HepG2 (cell line): Measurements from ENCODE around the gene ZNF607. TPM values are rescaled to one million over a fixed set of nuclear protein-coding genes. Genes with fewer than 3 reads are reported as not detected.
A peak's percentile ranks its signal among the peaks of the same experiment; 100 is the strongest.

Source experiments
- ATRX ChIP-seq: sonication (generic); formaldehyde crosslinking; IDR thresholded peaks from 2 replicates; pipeline ENCODE4 v1.4.0; 2020; ENCODE audit warnings: missing genetic modification reagents, borderline replicate concordance
- BCL6 ChIP-seq: IDR thresholded peaks from 2 replicates; pipeline ENCODE4 v1.6.1; 2016; ENCODE audit warnings: missing genetic modification reagents, missing compliant biosample characterization
- CEBPG ChIP-seq: IDR thresholded peaks from 2 replicates; pipeline ENCODE4 v1.6.1; 2016
- EHMT2 ChIP-seq: fragments of 200-600 bp; sonication (generic); IDR thresholded peaks from 2 replicates; pipeline ENCODE4 v1.7.0; 2017; ENCODE audit warnings: antibody characterized with exemption, low read depth, low read length, borderline replicate concordance
- ETV6 ChIP-seq: sonication (generic); formaldehyde crosslinking; conservative IDR thresholded peaks from 2 replicates; pipeline ENCODE4 v1.4.0; 2020; ENCODE audit warnings: missing genetic modification reagents
- FOXO1 ChIP-seq: sonication (generic); formaldehyde crosslinking; IDR thresholded peaks from 2 replicates; pipeline ENCODE4 v1.4.0; 2020; ENCODE audit warnings: missing genetic modification reagents
- KAT8 ChIP-seq: IDR thresholded peaks from 2 replicates; pipeline ENCODE4 v1.6.1; 2016; ENCODE audit warnings: missing genetic modification reagents, missing compliant biosample characterization
- MAFF ChIP-seq: IDR thresholded peaks from 2 replicates; pipeline ENCODE4 v1.6.1; 2011; ENCODE audit warnings: low read depth, low read length, improper control_type of control experiment
- NCOA1 ChIP-seq: sonication (generic); formaldehyde crosslinking; IDR thresholded peaks from 2 replicates; pipeline ENCODE4 v1.9.0; 2021; ENCODE audit warnings: missing genetic modification reagents
- PRDM4 ChIP-seq: sonication (generic); formaldehyde crosslinking; IDR thresholded peaks from 2 replicates; pipeline ENCODE4 v1.9.0; 2021; ENCODE audit warnings: missing genetic modification reagents, borderline replicate concordance
- REPIN1 ChIP-seq: sonication (generic); formaldehyde crosslinking; IDR thresholded peaks from 2 replicates; pipeline ENCODE4 v1.8.0; 2022; ENCODE audit warnings: missing genetic modification reagents, low read depth, mild to moderate bottlenecking, borderline replicate concordance
- SRY ChIP-seq: sonication (generic); formaldehyde crosslinking; IDR thresholded peaks from 2 replicates; pipeline ENCODE4 v1.8.0; 2022; ENCODE audit warnings: mild to moderate bottlenecking, missing genetic modification reagents
- ZBTB20 ChIP-seq: sonication (generic); formaldehyde crosslinking; IDR thresholded peaks from 2 replicates; pipeline ENCODE4 v1.8.1; 2023; ENCODE audit warnings: missing genetic modification reagents, low read depth, mild to moderate bottlenecking, borderline replicate concordance
- ZC3H4 ChIP-seq: sonication (generic); formaldehyde crosslinking; IDR thresholded peaks from 2 replicates; pipeline ENCODE4 v1.4.0; 2020; ENCODE audit warnings: missing genetic modification reagents, borderline replicate concordance
- ZKSCAN8 ChIP-seq: IDR thresholded peaks from 2 replicates; pipeline ENCODE4 v1.6.1; 2016; ENCODE audit warnings: borderline replicate concordance, missing genetic modification reagents, missing compliant biosample characterization
- ZMYM4 ChIP-seq: sonication (generic); formaldehyde crosslinking; IDR thresholded peaks from 2 replicates; pipeline ENCODE4 v1.8.1; 2023; ENCODE audit warnings: mild to moderate bottlenecking, missing genetic modification reagents
- ZNF142 ChIP-seq: sonication (generic); formaldehyde crosslinking; IDR thresholded peaks from 2 replicates; pipeline ENCODE4 v1.4.0; 2020; ENCODE audit warnings: missing genetic modification reagents
- ZNF18 ChIP-seq: sonication (generic); formaldehyde crosslinking; IDR thresholded peaks from 2 replicates; pipeline ENCODE4 v1.8.0; 2022; ENCODE audit warnings: mild to moderate bottlenecking, missing genetic modification reagents; ENCODE audit not compliant: insufficient replicate concordance
- ZNF558 ChIP-seq: sonication (generic); formaldehyde crosslinking; IDR thresholded peaks from 2 replicates; pipeline ENCODE4 v1.9.0; 2022; ENCODE audit warnings: mild to moderate bottlenecking, missing genetic modification reagents, borderline replicate concordance
- ZNF709 ChIP-seq: sonication (generic); formaldehyde crosslinking; IDR thresholded peaks from 2 replicates; pipeline ENCODE4 v1.5.0; 2020; ENCODE audit warnings: mild to moderate bottlenecking, missing genetic modification reagents
- ZSCAN12 ChIP-seq: sonication (generic); formaldehyde crosslinking; IDR thresholded peaks from 2 replicates; pipeline ENCODE4 v1.9.0; 2021; ENCODE audit warnings: mild to moderate bottlenecking, missing genetic modification reagents
- polyA plus RNA-seq, 8 experiments: library from polyadenylated mRNA; depleted of rRNA in 3 of 8; stranded (reverse) in 7 of 8; unstranded in 1 of 8; fragments of >200 nt; fragmentation: Illumina TruSeq in 4 of 8; extraction: Trizol in 4 of 8; gene quantifications; 2 replicates each; pipeline versions ENCODE4 v1.2.1 to v1.2.3, GENCODE V29; 2011 to 2016; ENCODE audit warnings: low read depth in 4 of 8, missing spikeins in 1 of 8, mixed read lengths in 1 of 8; ENCODE audit not compliant: insufficient read depth in 1 of 8
- total RNA-seq, 5 experiments: library from RNA; depleted of rRNA; stranded (reverse); fragments of >200 nt; fragmentation: Illumina TruSeq; extraction: Trizol; gene quantifications; 2 replicates each; pipeline ENCODE4 v1.2.3, GENCODE V29; 2016; ENCODE audit warnings: low read depth in 1 of 5

The ZNF607 gene
- total and polyA plus RNA-seq, 2 of the 13 experiments (the other 11 are each of a cell fraction or from before 2014, with no cell fraction given), result 3.8 to 8.3 TPM

- TF ChIP-seq ZNF18 (CRISPR knock-in tag) (peak; percentile 91), ZC3H4 (peak; percentile 67; the same call in 1 of the 2 replicates), ZKSCAN8 (CRISPR knock-in tag) (no peak), FOXO1 (peak; percentile 27; the same call in 1 of the 2 replicates), PRDM4 (CRISPR knock-in tag) (no peak), SRY (CRISPR knock-in tag) (peak; percentile 57; the same call in 1 of the 2 replicates), ATRX (CRISPR knock-in tag) (no peak), KAT8 (peak; percentile 60), ZNF558 (no peak; the same call in 1 of the 2 replicates), CEBPG (CRISPR knock-in tag) (no peak), ZBTB20 (peak; percentile 37; the same call in 1 of the 2 replicates), ZSCAN12 (no peak), ETV6 (no peak), REPIN1 (peak; percentile 18; the same call in 1 of the 2 replicates), BCL6 (CRISPR knock-in tag) (no peak), ZNF142 (CRISPR knock-in tag) (no peak), MAFF (no peak), EHMT2 (no peak), NCOA1 (CRISPR knock-in tag) (peak; percentile 50), ZMYM4 (peak; percentile 94), ZNF709 (peak; percentile 78)
These were observed 63.7 kb downstream of the ZNF607 start (continued) for GRCh38 chr19:37655689-37656371.
